ENCODE results near the gene ABCC6. TPM values are rescaled to one million over a fixed set of nuclear protein-coding genes. Genes with fewer than 3 reads are reported as not detected.

ABCC6 gene
- total RNA-seq, 2 experiments from 2014 or later = not detected

GRCh38 chr16:16146380-16147315, 76.6 kb downstream of the ABCC6 start:
- CTCF ChIA-PET = interaction anchor here (0.5 kb wide), 1 partner anchor 1658 kb away, joined by 3 read pairs; no protein-coding TSS in a partner anchor
- POLR2A ChIA-PET = no interaction called here

DNA sequence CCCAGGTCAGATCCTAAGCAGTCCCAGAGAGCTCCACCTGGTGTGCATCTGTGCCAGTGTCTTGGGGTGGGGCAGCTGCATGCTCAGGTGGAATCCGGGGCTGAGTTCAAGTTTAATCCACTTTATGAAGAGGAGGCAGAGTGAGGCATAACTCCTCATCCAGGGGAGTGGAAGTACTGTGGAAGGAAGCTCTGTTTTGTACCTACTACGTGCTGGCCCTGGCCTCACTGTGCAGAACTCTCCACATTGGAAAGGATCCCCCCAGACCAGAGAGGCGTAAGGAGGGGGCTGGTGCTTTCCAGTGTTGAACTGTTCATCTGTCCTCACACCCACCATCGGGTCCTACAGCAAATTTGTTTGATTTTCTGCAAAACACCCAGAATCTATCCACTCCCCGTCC, 78.0 kb downstream of the ABCC6 start:
- ChIA-PET CTCF (interaction anchor here (0.5 to 0.6 kb wide), 3 partner anchors 22 to 321 kb away, joined by 3 to 5 read pairs (median 3); no protein-coding TSS in a partner anchor), POLR2A (no interaction called here)

DNA sequence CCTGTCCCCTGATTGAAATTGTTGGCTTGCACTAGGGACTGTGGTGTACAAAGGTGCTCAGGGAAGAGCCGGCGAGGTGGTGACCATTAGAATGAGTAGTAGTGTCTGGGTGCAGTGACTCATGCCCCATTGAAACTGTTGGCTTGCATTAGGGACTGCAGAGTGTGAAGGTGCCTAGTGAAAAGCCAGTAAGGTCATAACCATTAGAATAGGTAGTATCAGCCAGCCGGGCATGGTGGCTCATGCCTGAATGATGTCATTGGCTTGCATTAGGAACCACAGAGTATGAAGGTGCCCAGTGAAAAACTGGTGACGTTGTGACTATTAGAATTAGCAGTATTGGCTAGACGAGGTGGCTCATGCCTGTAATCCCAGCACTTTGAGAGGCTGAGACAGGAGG, 78.9 kb downstream of the ABCC6 start:
- ChIA-PET CTCF (interaction anchor here (0.6 kb wide), 1 partner anchor 23 kb away, joined by 5 read pairs; no protein-coding TSS in a partner anchor), POLR2A (no interaction called here)

GRCh38 chr16:16143931-16144330, 79.4 kb downstream of the ABCC6 start:
- POLR2A ChIA-PET = no interaction called here
- CTCF ChIA-PET = interaction anchor here (0.7 kb wide), 1 partner anchor 639 kb away, joined by 3 read pairs; no protein-coding TSS in a partner anchor

GRCh38 chr16:16143038-16143763, 80.1 kb downstream of the ABCC6 start:
- ChIA-PET POLR2A (no interaction called here), CTCF (interaction anchor here (0.6 to 0.7 kb wide), 2 partner anchors 11 to 639 kb away, joined by 3 to 5 read pairs; no protein-coding TSS in a partner anchor)

- ChIA-PET CTCF (no interaction called here), POLR2A (no interaction called here)
Observed at GRCh38 chr16:16141784-16142396, 81.4 kb downstream of the ABCC6 start.

DNA sequence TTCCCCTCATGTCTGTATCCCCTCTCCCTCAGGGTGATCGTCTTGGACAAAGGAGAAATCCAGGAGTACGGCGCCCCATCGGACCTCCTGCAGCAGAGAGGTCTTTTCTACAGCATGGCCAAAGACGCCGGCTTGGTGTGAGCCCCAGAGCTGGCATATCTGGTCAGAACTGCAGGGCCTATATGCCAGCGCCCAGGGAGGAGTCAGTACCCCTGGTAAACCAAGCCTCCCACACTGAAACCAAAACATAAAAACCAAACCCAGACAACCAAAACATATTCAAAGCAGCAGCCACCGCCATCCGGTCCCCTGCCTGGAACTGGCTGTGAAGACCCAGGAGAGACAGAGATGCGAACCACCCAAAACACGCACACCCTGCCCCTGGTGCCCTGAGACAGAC, 82.2 kb downstream of the ABCC6 start:
- ChIA-PET POLR2A (no interaction called here), CTCF (no interaction called here)

DNA sequence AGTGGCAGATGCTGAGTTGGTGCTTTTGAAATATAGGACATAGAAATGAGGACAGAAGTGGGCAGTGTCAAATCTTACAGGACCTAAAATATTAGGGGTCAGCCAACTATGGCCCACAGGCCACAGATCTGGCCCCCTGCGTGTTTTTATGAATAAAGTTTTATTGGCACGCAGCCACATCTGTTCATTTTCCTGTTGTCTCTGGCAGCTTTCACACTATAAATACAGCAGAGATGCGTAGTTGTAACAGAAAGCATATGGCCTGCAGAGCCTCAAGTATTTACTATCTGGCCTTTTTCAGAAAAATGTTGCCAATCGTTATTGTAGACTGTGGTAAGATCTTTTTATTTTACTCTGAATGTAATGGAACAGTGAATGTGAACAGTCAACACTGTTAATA, 82.8 kb downstream of the ABCC6 start:
- ChIA-PET POLR2A (no interaction called here), CTCF (no interaction called here)

DNA sequence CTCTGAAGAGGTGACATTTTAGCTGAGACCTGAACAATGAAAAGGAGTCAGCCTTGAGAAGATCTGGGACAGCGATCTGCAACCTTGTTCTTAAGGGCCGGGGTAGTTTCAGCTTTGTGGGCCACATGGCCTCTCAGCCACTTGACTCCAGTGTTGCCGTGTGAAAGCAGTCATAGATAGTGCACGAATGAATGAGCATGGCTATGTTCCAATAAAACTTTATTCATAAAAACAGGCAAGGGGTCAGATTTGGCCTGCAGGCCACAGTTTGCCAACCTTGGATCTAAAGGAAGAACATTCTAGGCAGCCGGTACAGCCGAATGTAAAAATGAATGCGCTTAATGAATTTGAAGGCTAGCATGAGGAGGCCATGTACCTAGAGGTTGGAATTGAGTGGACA, 83.5 kb downstream of the ABCC6 start:
- CTCF ChIA-PET = no interaction called here
- POLR2A ChIA-PET = no interaction called here

DNA sequence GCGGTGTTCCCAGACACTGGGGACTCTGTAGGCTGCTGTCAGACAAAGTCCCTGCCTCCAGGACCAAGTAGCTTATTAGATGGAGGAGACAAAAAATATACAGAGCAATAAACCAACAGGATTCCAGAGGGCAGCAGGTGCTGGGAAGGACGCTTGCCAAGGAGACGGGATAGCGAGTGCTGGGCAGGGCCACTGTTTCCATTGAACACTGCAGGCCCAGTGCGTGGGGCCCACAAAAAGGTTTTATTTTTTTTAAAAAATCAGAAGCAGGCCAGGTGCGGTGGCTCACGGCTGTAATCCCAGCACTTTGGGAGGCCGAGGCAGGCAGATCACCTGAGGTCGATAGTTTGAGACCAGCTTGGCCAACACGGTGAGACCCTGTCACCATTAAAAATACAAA, 84.2 kb downstream of the ABCC6 start:
- CTCF ChIA-PET = no interaction called here
- POLR2A ChIA-PET = no interaction called here

GRCh38 chr16:16138034-16138635, 85.2 kb downstream of the ABCC6 start:
- CTCF ChIA-PET = no interaction called here

GRCh38 chr16:16137110-16137509, 86.2 kb downstream of the ABCC6 start:
- ChIA-PET POLR2A (no interaction called here), CTCF (no interaction called here)

More at GRCh38 chr16:16138034-16138635, 85.2 kb downstream of the ABCC6 start:
- POLR2A ChIA-PET = interaction anchor here (0.6 kb wide), 1 partner anchor 42 kb away, joined by 3 read pairs; no protein-coding TSS in a partner anchor

- ChIA-PET CTCF (no interaction called here), POLR2A (no interaction called here)
Observed at GRCh38 chr16:16136588-16136987, 86.7 kb downstream of the ABCC6 start.

DNA sequence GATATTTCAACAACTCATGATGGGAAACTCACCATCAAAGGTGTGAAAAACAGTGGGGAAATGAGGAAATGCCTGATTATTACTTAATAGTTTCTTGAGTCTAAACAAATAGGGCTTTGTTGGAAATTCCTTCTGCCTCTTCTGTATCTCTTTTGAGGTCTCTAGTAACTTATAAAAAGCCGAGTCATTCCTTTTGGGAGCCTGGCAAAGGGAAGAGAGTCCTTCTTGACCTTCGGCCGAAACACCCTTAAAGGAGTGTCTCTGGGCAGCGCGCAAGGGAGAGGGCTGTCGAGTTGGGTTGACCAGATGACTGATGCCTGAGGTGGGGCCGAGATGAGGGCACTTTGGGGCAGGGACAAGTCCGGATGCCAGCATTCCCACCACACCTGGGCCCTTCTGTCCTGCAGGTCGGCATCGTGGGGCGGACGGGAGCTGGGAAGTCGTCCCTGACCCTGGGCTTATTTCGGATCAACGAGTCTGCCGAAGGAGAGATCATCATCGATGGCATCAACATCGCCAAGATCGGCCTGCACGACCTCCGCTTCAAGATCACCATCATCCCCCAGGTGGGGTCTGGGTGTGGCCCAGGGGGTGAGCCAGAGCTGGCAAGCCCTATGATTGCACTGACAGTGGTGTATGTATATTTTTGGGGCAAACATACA, 89.2 kb downstream of the ABCC6 start:
- POLR2A ChIA-PET = interaction anchor here (0.7 kb wide), 1 partner anchor 245 kb away, joined by 5 read pairs; the partner anchor contains the start of gene CEP20
- CTCF ChIA-PET = interaction anchor here (0.6 kb wide), 1 partner anchor 313 kb away, joined by 3 read pairs; no protein-coding TSS in a partner anchor

- ChIA-PET CTCF (interaction anchor here (0.6 kb wide), 1 partner anchor 11 kb away, joined by 5 read pairs; no protein-coding TSS in a partner anchor), POLR2A (no interaction called here)
Observed at GRCh38 chr16:16131659-16132058, 91.6 kb downstream of the ABCC6 start.

DNA sequence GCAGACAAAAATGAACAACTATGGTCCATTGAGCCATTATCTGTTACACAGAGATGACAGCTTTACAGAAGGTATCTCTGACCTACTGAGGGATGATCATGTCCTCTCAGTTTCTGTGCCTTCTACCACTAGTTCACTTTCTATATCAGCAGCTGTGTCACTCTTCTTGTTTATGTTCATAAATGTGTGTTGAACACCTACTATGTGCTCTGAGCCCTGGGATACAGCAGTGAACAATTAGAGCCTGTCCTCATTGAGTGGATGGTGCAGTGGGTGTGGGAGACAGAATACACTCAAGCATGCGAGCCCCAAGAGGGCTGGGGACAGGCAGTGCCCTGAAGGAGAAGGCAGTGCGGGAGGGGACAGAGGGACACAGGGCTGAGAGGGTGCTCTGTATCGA, 92.1 kb downstream of the ABCC6 start:
- CTCF ChIA-PET = no interaction called here
- POLR2A ChIA-PET = no interaction called here

DNA sequence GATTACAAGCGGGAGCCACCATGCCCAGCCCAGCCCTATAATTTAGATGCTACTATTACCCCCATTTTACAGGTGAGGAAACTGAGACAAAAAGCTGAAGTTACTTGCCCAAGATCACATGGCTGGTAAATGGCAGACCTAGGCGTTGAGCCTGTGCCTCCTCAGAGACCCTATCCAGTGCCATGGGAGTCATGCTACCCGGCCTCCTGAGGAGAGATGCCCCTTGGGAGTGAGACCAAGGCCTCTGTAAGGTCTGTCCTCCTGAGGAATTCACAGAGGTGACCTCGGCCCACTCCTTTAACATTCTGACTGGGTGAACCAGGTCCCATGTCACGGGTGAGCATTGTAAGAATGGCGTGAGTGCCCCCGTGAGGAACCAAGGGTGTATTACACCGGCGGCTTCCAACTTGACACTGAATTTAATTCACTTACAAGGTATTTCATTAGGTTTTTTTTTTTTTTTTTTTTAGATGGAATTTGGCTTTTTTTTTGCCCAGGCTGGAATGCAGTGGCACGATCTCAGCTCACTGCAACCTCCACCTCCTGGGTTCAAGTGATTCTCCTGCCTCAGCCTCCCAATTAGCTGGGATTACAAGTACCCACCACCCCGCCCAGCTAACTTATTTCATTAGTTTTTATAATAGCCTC, 95.7 kb downstream of the ABCC6 start:
- CTCF ChIA-PET = interaction anchor here (0.7 to 1.5 kb wide), 9 partner anchors 76 to 1413 kb away, joined by 3 to 5 read pairs (median 3); no protein-coding TSS in a partner anchor
- POLR2A ChIA-PET = no interaction called here

DNA sequence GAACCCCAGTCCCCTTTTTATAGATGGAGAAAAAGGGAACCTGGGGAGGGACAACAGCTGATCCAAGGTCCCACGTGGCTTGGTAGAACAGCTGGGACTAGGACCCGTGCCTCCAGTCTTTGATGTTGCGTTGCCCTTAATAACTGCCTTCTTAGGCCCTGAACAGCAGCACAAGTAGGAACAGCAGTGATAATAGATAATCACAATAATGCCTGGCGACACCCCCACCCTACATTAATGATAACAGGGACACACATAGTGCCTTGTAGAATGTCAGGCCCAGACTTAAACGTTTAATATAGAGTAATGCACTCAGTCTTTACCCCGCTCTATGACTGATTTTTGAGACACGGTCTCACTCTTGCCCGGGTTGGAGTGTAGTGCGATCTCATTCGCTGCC, 96.4 kb downstream of the ABCC6 start:
- CTCF ChIA-PET = no interaction called here
- POLR2A ChIA-PET = no interaction called here

DNA sequence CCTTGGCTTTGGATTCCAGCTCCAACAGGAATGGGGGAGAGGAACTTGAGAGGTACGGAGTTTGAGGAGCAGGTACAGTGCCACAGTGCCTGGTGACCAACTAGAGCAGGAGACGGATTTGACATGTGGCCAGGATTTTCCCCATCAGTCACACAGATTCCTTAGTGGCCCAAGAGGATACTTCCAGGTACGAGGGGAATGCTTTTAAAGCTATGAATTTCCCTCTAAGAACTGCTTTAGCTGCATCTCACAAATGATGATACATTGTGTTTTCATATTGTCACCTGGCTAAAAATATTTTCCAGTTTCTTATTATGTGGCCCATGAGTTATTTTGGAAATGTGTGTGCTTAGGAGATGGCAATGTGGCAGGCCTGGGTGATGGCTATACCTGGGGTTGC, 98.3 kb downstream of the ABCC6 start:
- ChIA-PET POLR2A (no interaction called here), CTCF (interaction anchor here (0.6 kb wide), 2 partner anchors 30 to 342 kb away, joined by 3 read pairs; no protein-coding TSS in a partner anchor)

All from activated CD8-positive, alpha-beta memory T cell treated with anti-CD3 and anti-CD28 coated beads for 36 hours (primary cell).